ENCODE data around the gene FHOD3.

Gene FHOD3

DNA sequence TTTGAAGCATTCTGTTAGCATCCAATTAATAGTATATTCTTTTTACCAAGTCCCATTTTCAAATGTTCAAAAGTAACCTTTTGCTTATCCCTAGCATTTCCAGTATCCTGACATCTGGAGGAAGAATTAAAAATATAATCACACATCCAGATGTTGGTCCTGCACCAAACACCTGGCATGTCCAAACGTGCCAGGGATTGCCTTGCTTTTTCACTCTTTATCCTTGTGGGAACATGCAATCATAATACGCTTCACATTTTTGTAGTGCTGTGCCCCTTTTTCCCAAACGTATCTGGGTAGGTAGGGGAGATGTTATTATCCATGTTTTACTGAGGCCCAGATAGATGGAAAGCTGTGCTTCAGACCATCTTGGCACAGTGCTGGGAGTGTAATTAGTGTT, 398.3 kb downstream of the FHOD3 start:
- no peak for DNase-seq (ENCODE audit: low read depth)
- TF ChIP-seq CTCF (IDR thresholded peaks at IDR 0.05; ENCODE audit: control insufficient read depth, extremely low read depth, insufficient read depth): no peak
- no peak overlapping the region for H3K4me3 ChIP-seq (ENCODE audit: low read depth, low read length)

GRCh38 chr18:36697905-36698304, 400.4 kb downstream of the FHOD3 start:
- no peak for TF ChIP-seq CTCF (IDR thresholded peaks at IDR 0.05; ENCODE audit: control insufficient read depth, extremely low read depth, insufficient read depth)
- no peak for DNase-seq (ENCODE audit: low read depth)
- no peak overlapping the region for H3K4me3 ChIP-seq (ENCODE audit: low read depth, low read length)

DNA sequence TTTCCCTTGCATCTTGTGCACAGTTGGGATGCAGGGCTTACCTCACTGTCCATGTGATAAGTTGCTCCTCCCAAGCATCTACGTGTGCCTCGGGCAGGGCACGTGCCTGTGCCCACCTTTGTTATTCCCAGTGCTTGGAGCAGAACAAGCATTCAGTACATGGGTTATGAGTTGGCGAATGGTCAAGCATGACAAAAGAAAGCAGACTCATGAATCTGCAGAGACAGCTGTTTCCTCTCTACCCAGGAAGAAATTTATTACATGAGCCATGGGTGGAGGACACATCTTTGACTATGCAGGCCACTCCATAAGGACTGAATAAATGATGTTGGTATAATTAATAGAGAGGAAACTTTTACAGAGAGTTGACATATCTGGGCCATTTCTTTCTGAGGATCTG, 403.4 kb downstream of the FHOD3 start:
- DNase-seq (ENCODE audit: low read depth): no peak
- TF ChIP-seq CTCF (IDR thresholded peaks at IDR 0.05; ENCODE audit: control insufficient read depth, extremely low read depth, insufficient read depth): no peak

GRCh38 chr18:36702401-36703013, 405.0 kb downstream of the FHOD3 start:
- no peak overlapping the region for H3K4me3 ChIP-seq (ENCODE audit: low read depth, low read length)
- no peak for TF ChIP-seq CTCF (IDR thresholded peaks at IDR 0.05; ENCODE audit: control insufficient read depth, extremely low read depth, insufficient read depth)
- no peak for DNase-seq (ENCODE audit: low read depth)

More for the DNA sequence above, 403.4 kb downstream of the FHOD3 start:
- no peak overlapping the region for H3K4me3 ChIP-seq (ENCODE audit: low read depth, low read length)

- no peak for DNase-seq (ENCODE audit: low read depth)
- H3K4me3 ChIP-seq (ENCODE audit: low read depth, low read length): no peak overlapping the region
- no peak for TF ChIP-seq CTCF (IDR thresholded peaks at IDR 0.05; ENCODE audit: control insufficient read depth, extremely low read depth, insufficient read depth)
These were observed 406.6 kb downstream of the FHOD3 start for GRCh38 chr18:36704156-36704555.

DNA sequence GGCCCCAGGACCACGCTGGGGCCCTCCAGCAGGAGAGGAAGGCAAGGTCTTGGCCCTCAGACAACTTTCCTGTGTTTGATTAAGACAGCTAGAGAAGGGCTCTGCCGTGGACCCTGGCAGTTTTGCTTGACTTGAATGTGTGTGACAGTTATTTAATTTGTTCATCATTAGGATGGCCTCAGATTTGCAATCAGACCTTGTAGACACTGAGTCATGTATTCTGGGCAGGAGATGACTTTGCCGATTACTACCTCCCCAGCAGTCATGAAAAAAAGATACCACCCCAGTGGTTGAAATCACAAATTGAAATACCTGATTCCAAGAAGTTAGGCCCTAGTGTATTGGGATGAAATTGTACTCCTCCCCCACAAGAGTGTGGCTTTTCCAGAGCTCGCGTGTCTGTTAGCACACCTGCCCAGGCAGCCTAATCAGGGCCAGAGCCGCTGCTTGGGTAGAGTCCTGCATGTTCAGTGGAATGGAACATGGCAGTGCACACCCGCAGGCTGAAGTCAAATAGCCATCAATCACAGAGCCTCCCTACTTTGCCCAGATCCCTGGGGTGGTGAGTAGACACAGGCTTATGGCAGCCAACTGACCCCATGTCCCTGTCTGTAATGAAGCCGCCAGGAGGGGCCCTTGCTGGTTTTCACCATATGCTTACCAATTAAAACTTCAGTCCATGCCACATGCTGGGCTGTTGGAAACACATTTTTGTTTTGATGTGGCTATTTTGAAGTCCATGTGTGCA, 408.8 kb downstream of the FHOD3 start:
- no peak overlapping the region for H3K4me3 ChIP-seq (ENCODE audit: low read depth, low read length)
- no peak for TF ChIP-seq CTCF (IDR thresholded peaks at IDR 0.05; ENCODE audit: control insufficient read depth, extremely low read depth, insufficient read depth)
- DNase-seq (ENCODE audit: low read depth): no peak

Data from LNCaP clone FGC (cell line).